NCI-H1105 (cell line): ENCODE measurements around the gene RAB40C.

ENCODE experiments used
- DNase-seq: peaks from one replicate; lab custom pipeline; 2025; lab: John Stamatoyannopoulos, UW

RAB40C gene

GRCh38 chr16:647173-647902 is 57.5 kb downstream of the RAB40C start:
- DNase-seq: no peak

DNA sequence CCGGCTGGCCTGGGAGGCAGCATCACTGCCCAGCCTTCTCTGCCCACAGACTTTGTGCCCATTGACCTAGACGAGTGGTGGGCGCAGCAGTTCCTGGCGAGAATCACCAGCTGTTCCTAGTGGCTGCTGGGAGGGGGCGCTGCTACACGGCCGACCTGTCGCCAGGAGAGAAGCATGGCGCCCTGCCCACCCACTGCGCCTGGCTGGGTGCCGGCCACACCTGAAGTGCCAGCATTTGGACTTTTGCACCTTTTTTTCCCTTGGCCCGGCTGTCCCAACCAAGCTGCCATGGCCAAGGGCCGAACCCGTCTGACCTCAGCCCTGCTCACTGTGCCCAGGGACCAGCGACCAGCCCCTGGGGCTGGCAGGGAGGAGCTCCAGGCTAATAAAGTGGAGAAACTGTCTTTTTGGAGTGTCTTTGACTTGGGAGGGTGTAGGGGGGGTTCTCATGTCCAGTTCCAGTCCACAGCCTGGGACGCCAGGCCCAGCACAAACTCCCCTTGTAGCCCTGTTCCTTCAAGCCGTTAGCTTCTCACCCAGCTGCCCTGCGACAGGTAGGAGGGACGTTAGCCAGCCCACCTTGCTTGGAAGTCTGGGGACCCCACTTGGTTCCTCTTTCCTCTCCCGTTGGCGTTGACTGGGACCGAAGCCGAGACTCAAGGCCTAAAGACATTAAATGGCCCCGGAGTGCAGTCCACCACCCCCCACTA is 58.4 kb downstream of the RAB40C start:
- peak; percentile 17 for DNase-seq

DNA sequence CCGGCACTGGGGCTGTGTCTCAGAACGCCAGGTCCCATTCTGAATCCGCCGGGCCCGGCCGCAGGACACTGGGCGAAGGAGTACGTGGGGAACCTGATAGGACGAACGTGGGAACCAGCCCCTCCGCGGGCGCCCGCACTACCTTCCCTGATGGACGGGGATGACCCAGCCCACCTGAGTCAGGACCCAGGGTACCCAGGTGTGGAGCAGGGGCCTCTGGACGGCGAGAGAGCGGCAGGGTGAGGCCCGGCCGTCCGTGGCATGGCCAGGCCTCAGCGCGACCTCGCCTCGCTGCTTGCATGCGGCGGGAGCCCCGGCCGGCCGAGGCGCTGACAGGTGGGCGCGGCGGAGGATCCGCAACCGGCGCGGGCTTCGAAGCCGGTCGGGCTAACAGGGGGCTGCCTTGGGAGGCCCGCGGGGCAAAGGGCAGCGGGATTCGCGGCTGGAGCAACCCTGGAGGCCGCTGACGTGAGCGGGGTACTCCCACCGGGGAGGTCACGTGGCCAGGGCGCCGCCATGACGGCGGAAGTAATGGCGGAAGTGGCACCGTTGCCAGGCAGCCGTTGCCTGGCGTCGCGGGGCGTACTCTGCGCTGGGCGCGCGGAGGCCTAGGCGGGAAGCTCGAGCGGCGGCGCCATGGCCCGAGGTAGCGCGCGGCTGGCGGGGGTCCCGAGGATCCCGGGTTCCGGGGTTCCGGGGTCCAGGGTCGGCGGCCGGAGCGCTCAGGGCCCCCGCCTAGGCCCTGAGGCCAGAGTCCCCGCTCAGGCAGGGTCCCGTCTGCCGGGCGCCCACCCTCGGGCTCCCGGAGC is 59.1 kb downstream of the RAB40C start, which contains the start of gene WDR90:
WDR90 (plus strand) TSS at position 585 of the 809 bp plus-strand sequence; CDS start at position 637, 52 bp downstream.
- DNase-seq: peak; percentile 83

GRCh38 chr16:649631-650030 is 59.8 kb downstream of the RAB40C start:
- DNase-seq: no peak

- DNase-seq: no peak
These were observed 62.0 kb downstream of the RAB40C start for GRCh38 chr16:651844-652243.

DNA sequence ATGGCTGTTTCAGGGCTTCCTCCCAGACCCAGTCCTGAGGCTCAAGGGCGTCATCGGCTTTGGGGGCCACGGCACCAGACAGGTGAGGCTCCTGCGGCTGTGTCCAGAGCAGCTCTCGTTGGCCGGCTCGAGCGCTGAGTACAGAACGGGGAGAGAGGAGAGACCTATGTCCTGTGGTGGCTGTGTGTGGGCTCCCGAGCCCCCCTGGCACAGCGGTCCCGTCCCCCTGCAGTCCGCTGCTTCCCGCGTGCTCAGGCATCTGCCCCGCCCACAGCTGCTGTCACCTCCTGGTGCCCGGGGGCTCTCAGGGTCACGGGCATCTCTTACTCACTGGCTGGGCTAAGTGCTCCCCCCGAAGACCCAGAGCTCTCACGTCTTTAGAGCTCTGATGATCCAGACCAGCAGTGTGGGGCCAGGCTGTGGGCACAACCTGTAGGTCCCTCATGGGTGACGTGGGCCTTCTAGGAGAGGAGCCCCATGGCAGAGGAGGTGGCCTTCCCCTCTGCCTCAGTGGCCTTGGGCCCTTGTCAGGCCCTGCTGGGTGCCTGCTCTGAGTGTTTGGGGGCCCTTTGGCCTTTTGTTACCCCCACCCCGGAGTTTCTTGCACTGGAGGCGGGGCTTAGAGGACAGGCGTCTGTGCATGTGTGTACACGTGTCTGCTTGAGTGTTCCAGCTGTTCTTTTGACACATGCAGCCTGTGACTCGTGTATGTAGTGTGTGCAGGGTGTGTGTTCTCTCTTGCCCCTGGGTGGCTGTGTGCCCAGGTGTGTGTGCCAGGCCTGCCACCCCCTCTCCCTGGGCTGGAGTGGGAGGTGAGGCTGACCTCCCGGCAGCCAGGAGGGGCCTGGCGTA is 62.8 kb downstream of the RAB40C start:
- DNase-seq: no peak

- DNase-seq: no peak
These were observed 64.2 kb downstream of the RAB40C start for GRCh38 chr16:654034-654433.

DNA sequence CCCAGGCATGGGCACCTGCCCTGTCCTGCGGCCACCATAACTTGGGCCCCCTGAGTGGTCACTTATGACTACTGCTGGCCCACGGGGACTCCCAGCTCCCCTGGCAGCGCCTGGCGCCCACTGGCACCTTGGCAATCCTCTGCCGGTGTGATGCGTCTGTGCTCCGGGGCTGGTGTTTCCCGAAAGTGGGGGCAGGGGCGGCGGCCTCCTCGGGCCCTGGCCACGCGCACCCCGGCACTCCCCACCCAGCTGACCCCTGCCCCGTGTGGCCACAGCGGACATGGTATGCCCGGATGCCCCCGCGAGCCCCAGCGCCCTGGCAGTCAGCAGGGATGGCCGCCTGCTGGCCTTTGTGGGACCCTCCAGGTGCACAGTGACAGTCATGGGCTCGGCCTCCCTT is 67.6 kb downstream of the RAB40C start:
- DNase-seq: no peak

- no peak for DNase-seq
These were observed 69.1 kb downstream of the RAB40C start for GRCh38 chr16:658679-659571.

- no peak for DNase-seq
These were observed 69.8 kb downstream of the RAB40C start for GRCh38 chr16:659618-660017.

- DNase-seq: no peak
These were observed 70.2 kb downstream of the RAB40C start for GRCh38 chr16:660132-660458.

- DNase-seq: no peak
These were observed 70.8 kb downstream of the RAB40C start for GRCh38 chr16:660459-661183.

DNA sequence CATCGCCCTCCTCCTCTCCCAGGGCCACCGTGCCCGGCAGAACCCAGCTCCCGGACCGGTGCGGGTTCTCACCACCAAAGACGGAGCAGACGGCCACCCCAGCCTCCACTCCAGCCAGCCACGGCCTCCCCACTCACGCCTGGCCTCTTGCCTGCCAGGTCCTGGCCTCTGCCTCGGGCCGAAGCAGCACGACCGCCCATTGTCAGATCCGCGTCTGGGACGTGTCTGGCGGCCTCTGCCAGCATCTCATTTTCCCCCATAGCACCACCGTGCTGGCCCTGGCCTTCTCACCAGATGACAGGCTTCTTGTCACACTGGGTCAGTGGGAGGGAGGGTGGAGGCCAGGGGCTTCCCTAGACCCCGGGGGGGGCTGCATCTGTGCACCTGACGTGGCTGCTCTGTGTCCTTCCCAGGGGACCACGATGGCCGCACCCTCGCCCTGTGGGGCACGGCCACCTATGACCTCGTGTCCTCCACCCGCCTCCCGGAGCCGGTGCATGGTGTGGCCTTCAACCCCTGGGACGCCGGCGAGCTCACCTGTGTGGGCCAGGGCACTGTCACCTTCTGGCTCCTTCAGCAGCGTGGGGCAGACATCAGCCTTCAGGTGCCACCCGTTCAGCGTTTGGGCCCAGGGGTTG is 71.4 kb downstream of the RAB40C start:
- no peak for DNase-seq

DNA sequence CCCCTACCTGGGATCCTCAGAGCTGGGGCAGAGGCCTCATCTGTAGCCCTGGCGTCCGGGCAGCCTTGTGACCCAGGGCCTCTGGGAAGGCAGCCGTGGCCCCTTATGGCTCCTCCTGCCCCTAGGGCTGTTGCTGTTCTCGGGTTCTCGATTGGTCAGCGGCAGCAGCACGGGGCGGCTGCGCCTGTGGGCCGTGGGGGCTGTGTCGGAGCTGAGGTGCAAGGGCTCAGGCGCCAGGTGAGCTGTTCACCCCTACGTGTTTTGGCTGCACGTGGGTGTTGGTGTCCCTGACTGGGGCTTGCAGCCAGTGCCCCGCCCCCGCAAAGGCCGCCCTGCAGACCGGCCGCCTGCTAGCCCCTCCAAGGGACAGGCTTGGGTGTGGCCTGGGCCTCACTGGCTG is 72.2 kb downstream of the RAB40C start:
- DNase-seq: no peak

GRCh38 chr16:662597-662996 is 72.7 kb downstream of the RAB40C start:
- DNase-seq: no peak

DNA sequence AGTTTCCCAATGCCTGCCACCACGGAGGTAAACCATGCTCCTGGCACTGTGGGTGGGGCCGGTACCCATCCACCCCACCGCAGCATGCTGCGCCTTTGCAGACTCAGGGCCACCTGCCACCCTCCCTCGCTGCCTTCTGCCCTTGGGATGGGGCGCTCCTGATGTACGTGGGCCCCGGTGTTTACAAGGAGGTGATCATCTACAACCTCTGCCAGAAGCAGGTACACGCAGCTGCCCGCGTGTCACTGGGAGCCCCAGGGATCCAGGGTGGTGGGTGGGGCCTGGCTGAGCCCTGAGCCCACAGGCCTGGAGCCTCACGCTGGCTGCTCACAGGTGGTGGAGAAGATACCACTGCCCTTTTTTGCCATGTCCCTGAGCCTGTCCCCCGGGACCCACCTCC is 76.7 kb downstream of the RAB40C start:
- no peak for DNase-seq

- DNase-seq: no peak
These were observed 77.4 kb downstream of the RAB40C start for GRCh38 chr16:667113-667779.

GRCh38 chr16:667780-668518 is 78.1 kb downstream of the RAB40C start, which contains the start of gene RHOT2:
Gene RHOT2 (plus strand): TSS chr16:668132. CDS start chr16:668200, 68 bp downstream.
- DNase-seq: peak; percentile 64
